ENCODE results near the gene CBFA2T2.
"Not testable (repeated sequence)": the region's sequence is repeated elsewhere in the genome, so short reads cannot be mapped to it uniquely, and the experiment has no call there.

CBFA2T2 gene

DNA sequence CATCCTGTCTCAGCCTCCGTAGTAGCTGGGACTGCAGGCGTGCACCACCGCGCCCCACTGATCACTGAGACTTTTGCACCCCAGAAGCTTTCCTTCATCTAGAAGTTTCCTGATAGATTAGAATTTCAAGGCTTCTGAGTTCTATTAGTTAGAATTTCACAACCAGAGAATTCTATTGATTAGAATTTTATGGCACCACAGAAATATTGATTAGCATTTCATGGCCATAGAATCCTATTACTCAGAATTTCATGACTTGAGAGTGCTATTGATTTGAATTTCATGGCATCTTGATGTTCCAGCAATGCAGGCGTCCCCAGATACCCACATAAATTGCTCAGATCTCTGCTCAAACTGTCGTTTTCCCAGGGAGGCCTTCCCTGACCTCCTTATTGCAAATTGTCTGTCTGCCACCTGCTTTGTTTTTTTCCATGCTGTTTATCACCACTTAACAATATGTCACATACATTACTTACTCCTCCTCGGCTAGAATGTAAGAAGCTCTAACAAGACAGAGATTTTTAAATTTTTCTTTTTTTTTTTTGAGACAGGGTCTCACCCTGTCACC is 16.9 kb upstream of the CBFA2T2 start:
- no peak for DNase-seq

GRCh38 chr20:33474097-33474873 is 15.6 kb upstream of the CBFA2T2 start:
- DNase-seq = no peak

DNA sequence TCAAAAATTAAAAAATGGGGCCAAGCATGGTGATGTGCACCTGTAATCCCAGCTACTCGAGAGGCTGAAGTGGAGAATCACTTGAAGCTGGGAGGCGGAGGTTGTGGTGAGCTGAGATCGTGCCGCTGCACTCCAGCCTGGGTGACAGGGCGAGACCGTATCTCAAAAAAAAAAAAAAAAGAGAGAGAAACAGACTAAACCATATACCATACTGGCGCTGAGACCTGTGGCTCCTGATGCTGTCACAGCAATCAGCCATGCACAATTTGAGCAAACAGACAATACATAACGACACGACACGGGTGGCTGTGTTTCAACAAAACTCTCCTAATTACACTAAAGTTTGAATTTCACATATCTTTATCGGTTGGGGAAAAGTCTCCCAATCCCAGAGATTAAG is 14.9 kb upstream of the CBFA2T2 start:
- no peak for DNase-seq

- DNase-seq = peak; percentile 62
Observed at GRCh38 chr20:33475381-33476152, 14.3 kb upstream of the CBFA2T2 start.

DNA sequence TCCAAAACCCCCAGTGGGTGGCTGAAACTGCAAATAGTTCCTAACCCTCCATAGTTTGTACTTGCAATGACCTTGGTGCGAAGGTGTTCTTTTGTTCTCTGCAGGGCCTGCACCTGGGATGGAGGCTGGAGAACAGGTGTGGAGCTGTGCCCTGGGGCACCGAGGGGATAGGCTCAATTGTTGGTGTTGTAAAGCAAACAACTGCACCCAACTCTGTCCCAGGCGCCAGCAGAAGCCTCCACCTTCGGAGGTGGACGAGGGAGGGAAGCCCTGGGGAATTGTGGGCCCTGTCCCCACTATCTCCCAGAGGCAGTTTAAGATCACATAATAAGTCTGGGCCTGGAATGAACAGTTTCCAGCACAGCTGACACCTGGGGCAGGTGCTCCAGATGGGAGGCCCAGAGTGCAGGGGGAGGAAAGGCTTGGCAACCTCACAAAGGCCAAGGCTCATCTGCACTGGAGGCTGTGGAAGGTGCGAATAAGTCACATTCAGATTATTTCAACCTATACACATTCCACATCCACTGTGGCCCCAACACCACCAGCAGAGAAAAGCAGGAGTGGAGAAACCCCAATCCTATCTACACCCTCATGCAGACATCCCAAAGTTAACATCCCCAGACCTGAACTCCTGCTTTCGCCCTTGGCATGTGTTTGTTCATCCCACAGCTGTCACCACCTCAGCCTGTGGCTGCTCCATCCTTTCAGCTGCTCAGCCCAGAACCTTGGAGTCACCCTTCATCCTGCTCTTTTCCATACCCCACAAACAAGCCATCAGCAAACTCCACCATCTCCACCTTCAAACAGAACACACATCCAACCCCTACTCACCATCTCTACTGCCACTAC is 12.3 kb upstream of the CBFA2T2 start:
- DNase-seq = peak; percentile 57

GRCh38 chr20:33480048-33480447 is 9.8 kb upstream of the CBFA2T2 start:
- no peak for DNase-seq

GRCh38 chr20:33481431-33481941 is 8.4 kb upstream of the CBFA2T2 start:
- no peak for DNase-seq

DNA sequence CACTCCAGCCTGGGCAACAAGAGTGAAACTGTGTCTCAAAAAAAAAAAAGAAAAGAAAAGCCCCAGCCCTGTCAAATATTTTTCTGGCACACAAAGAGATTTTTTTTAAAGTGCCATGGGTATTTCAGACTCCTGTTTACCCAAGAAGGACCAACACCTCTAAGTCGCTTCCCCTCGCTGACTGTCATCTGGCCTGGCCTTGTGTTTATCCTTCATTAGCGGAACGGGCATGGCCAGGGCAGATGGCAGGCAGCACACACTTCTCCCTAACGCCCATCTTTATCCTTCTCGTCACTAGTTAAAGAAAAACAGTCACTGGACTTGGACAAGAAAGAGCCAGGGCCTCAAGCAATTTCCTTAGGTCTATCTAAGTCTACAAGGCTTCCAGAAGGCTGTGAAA is 7.3 kb upstream of the CBFA2T2 start:
- no peak for DNase-seq

GRCh38 chr20:33483186-33483585 is 6.7 kb upstream of the CBFA2T2 start:
- not testable (repeated sequence) for DNase-seq

GRCh38 chr20:33488201-33488600 is 1.7 kb upstream of the CBFA2T2 start:
- DNase-seq = no peak

- not testable (repeated sequence) for DNase-seq
Observed at GRCh38 chr20:33488661-33489494, 1.0 kb upstream of the CBFA2T2 start.

DNA sequence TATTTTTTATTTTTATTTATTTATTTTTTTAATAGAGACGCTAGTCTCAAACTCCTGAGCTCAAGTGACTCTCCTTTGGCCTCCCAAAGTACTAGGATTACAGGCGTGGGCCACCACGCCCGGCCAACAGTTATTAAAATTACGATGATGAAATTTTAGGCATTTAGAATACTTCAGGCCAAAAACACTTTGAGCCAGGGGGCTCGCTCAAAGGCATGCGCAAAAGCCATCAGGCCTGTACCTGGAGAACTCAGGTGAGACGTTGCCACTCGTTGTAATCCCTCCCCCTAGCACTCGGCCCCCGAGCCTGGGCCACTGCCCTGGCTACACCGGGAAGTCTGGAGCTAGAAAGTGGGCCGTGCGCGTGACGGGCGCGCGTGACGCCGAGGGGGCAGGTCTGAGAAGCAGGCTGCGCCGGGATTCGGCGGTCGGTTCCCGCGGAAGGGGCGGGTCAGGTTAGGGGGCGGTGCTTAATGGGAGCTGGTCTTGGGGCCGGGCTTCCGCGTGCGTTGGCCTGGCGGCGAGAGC is 337 bp upstream of the CBFA2T2 start:
- peak; percentile 92 for DNase-seq

DNA sequence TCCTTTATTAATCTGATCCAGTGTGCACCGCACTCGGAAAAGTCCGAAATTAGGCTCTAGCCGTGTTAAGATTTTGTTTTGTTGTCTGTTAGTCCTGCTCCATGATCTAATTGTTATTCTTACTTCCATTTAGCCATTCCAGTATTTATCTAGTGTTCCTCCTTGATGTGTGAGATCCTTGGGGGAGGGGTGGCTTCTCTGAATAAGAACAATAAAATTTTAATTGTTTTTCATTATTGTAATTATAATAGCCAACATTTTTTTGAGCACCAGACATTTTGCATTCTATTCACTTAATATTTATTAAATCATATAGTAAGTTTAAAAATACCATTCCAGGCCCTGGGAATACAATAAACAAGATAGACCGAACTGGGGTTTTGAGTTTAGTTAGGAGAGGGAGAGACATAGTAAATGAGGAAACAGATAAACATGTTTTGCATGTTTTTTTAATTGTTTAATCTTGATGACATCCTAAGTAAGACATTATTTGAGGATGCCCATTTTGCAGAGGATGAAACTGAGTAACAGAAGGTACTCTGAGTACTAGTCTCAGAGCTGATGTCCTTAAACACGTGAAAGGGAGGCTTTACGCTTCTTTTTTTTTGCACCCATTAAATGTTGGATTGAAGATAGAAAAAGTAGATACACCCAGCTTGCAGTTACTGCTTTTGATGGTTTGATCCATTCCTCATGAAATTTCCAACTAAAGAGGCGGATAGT is 1.2 kb downstream of the CBFA2T2 start:
- no peak for DNase-seq

DNA sequence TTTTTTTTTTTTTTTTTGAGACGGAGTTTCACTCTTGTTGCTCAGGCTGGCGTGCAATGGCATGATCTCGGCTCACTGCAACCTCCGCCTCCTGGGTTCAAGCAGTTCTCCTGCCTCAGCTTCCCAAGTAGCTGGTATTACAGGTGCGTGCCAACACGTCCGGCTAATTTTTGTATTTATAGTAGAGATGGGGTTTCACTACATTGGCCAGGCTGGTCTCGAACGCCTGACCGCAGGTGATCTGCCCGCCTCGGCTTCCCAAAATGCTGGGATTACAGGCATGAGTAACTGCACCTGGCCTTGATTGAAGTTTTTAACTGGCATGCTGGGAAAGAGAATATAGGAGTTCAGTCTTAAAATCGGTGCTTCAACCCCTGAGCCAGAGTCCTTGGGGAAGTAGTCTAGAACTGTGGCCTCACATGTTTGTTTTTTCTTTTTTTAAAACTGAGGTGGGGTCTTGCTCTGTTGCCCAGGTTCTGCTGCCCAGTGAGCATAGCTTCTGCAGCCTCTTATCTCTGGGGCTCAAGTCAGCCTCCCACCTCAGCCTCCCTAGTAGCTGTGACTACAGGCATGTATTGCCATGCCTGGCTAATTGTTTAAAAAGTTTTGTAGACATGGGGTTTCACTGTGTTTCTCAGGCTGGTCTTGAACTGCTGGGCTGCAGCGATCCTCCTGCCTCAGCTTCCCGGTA is 3.3 kb downstream of the CBFA2T2 start:
- DNase-seq = no peak

- DNase-seq = not testable (repeated sequence)
Observed at GRCh38 chr20:33496776-33497175, 6.9 kb downstream of the CBFA2T2 start.

DNA sequence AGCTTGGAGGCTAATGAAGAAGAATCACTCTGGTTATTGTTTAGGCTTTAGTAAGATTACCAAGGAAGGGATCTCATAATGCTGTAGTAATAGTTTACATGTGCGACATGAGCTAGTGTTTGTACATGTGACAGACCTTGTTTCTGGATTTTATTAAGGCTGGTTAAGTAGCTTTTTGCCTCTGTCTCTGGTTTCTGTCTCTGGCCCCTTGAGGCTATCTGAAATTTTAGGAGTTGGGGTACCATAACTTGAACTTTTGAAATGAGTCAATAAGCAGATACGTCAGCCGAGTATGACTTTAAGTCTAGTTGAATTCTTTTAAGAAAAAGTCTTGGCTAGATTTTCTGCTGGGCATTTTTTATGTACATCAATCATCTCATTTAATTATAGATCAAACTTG is 9.5 kb downstream of the CBFA2T2 start:
- DNase-seq = no peak

- DNase-seq = no peak
Observed at GRCh38 chr20:33501000-33501399, 11.1 kb downstream of the CBFA2T2 start.

DNA sequence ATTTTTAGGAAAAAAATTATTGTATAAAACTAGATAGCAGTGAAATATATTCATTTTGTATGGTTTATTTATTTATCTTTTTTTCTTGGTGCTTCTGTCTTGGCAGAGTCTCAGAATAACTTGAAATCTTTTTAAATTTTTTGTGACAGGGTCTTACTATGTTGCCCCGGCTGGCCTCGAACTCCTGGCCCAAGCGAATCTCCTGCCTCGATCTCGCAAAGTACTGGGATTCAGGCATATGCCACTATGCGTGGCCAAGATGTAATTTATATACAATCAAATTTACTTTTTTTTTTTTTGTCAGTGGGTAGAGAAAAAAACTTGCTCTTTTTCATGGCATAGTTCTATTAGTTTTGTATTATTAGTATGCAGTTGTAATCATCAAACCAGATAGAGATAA is 13.7 kb downstream of the CBFA2T2 start:
- DNase-seq = no peak

DNA sequence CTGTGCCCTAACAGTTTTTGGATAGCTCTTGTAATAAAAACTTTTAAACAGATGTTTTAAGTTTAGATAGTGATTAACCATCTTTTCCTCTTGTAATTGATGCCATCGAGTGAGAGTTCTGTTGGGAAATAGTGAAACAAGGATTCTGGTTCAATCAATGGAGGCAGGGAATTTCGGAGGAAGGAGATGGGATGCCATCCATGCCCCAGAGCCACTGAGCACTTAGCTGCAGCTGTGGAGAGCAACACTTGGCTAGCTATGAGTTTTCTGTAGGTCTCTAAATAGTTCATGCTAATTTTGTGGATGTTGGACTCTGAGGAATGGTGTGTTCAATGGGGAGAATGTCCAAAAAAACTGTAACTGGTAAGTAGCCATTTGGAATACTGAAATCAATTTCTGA is 16.7 kb downstream of the CBFA2T2 start:
- no peak for DNase-seq

- DNase-seq = no peak
Observed at GRCh38 chr20:33507461-33507860, 17.6 kb downstream of the CBFA2T2 start.

All from NCI-H1092 (cell line).